Stimulated activated CD8-positive, alpha-beta memory T cell treated with anti-CD3 and anti-CD28 coated beads, Interleukin-7, amount 100 ng/mL, for 4 hours (primary cell): ENCODE results near the gene SRMS.
"Not testable (repeated sequence)": the region's sequence is repeated elsewhere in the genome, so short reads cannot be mapped to it uniquely, and the experiment has no call there.

Experiments
- DNase-seq, 2 donors: peaks; one replicate each; pipeline ENCODE4 v3.0.0-alpha.2; 2020; ENCODE audit warnings: low read depth in 2 of 2

SRMS gene

GRCh38 chr20:63522091-63522868, 25.3 kb downstream of the SRMS start:
- no peak for DNase-seq

GRCh38 chr20:63521602-63522001, 25.9 kb downstream of the SRMS start:
- DNase-seq = no peak

GRCh38 chr20:63520934-63521601, 26.5 kb downstream of the SRMS start:
- peak; percentile 39 to 68 for DNase-seq

- DNase-seq = peak; percentile 57 to 78
Observed at GRCh38 chr20:63520504-63520933, 27.0 kb downstream of the SRMS start, which contains the start of gene PPDPF. Gene PPDPF, plus strand, starts transcription at chr20:63520765. Its CDS starts 544 bp downstream, at chr20:63521309.

- peak; percentile 27 to 68 for DNase-seq
Observed at GRCh38 chr20:63519668-63520503, 27.7 kb downstream of the SRMS start.

GRCh38 chr20:63518946-63519667, 28.4 kb downstream of the SRMS start:
- no peak for DNase-seq

GRCh38 chr20:63518351-63518861, 29.1 kb downstream of the SRMS start:
- no peak for DNase-seq

GRCh38 chr20:63517376-63518309, 29.9 kb downstream of the SRMS start:
- DNase-seq = no peak

- not testable (repeated sequence) for DNase-seq
Observed at GRCh38 chr20:63514520-63514919, 33.0 kb downstream of the SRMS start.

GRCh38 chr20:63513207-63513606, 34.3 kb downstream of the SRMS start:
- DNase-seq = no peak

- no peak for DNase-seq
Observed at GRCh38 chr20:63509088-63509564, 38.4 kb downstream of the SRMS start.

GRCh38 chr20:63508072-63508768, 39.3 kb downstream of the SRMS start:
- DNase-seq = no peak

- no peak for DNase-seq
Observed at GRCh38 chr20:63507083-63507743, 40.3 kb downstream of the SRMS start.

- DNase-seq = no peak
Observed at GRCh38 chr20:63505723-63506122, 41.8 kb downstream of the SRMS start.

- DNase-seq = no peak
Observed at GRCh38 chr20:63505281-63505680, 42.3 kb downstream of the SRMS start.

- no peak for DNase-seq
Observed at GRCh38 chr20:63504642-63505041, 42.9 kb downstream of the SRMS start.

- DNase-seq = no peak
Observed at GRCh38 chr20:63503524-63503923, 44.0 kb downstream of the SRMS start.

- DNase-seq = no peak
Observed at GRCh38 chr20:63502671-63503172, 44.8 kb downstream of the SRMS start.
